ENCODE results near the gene WDFY4.

The WDFY4 gene

GRCh38 chr10:48802611-48803071 lies 118.0 kb downstream of the WDFY4 start:
- no peak for DNase-seq (ENCODE audit: low read depth)
- no peak overlapping the region for H3K4me3 ChIP-seq (ENCODE audit: low read length)
- TF ChIP-seq, protein P1, sequence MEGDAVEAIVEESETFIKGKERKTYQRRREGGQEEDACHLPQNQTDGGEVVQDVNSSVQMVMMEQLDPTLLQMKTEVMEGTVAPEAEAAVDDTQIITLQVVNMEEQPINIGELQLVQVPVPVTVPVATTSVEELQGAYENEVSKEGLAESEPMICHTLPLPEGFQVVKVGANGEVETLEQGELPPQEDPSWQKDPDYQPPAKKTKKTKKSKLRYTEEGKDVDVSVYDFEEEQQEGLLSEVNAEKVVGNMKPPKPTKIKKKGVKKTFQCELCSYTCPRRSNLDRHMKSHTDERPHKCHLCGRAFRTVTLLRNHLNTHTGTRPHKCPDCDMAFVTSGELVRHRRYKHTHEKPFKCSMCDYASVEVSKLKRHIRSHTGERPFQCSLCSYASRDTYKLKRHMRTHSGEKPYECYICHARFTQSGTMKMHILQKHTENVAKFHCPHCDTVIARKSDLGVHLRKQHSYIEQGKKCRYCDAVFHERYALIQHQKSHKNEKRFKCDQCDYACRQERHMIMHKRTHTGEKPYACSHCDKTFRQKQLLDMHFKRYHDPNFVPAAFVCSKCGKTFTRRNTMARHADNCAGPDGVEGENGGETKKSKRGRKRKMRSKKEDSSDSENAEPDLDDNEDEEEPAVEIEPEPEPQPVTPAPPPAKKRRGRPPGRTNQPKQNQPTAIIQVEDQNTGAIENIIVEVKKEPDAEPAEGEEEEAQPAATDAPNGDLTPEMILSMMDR (conservative IDR thresholded peaks at IDR 0.05; ENCODE audit: low read depth, low read length) = no peak

GRCh38 chr10:48803801-48804584 lies 119.3 kb downstream of the WDFY4 start:
- no peak overlapping the region for H3K4me3 ChIP-seq (ENCODE audit: low read length)
- no peak for DNase-seq (ENCODE audit: low read depth)
- TF ChIP-seq, protein P1 (conservative IDR thresholded peaks at IDR 0.05; ENCODE audit: low read depth, low read length) = no peak

GRCh38 chr10:48804740-48805182 lies 120.1 kb downstream of the WDFY4 start:
- no peak overlapping the region for H3K4me3 ChIP-seq (ENCODE audit: low read length)
- no peak for DNase-seq (ENCODE audit: low read depth)
- TF ChIP-seq, protein P1 (conservative IDR thresholded peaks at IDR 0.05; ENCODE audit: low read depth, low read length) = no peak

DNA sequence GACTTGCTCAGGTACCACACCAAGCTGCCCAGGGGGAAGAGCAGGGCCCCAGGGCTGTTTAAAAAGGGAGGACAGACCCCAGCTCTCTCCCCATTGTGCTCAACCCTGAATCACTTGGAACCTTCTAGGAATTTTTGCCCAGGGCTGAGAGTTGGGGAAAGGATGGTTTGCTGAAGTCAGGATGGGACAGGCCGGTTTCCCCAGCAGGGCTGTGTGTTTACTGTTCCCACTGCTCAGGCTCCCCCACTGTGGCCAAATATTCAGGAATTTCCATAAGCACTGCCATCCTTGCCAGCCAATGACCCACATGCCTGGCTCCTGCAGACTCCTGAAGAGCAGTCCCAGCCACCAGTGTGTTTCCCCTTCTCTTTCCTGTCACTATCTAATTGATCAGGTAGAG lies 120.7 kb downstream of the WDFY4 start:
- DNase-seq (ENCODE audit: low read depth) = no peak
- TF ChIP-seq, protein P1 (conservative IDR thresholded peaks at IDR 0.05; ENCODE audit: low read depth, low read length) = no peak
- no peak overlapping the region for H3K4me3 ChIP-seq (ENCODE audit: low read length)

- no peak for DNase-seq (ENCODE audit: low read depth)
- no peak overlapping the region for H3K4me3 ChIP-seq (ENCODE audit: low read length)
- TF ChIP-seq, protein P1 (conservative IDR thresholded peaks at IDR 0.05; ENCODE audit: low read depth, low read length) = no peak
Measured at GRCh38 chr10:48805848-48806247, 121.2 kb downstream of the WDFY4 start.

DNA sequence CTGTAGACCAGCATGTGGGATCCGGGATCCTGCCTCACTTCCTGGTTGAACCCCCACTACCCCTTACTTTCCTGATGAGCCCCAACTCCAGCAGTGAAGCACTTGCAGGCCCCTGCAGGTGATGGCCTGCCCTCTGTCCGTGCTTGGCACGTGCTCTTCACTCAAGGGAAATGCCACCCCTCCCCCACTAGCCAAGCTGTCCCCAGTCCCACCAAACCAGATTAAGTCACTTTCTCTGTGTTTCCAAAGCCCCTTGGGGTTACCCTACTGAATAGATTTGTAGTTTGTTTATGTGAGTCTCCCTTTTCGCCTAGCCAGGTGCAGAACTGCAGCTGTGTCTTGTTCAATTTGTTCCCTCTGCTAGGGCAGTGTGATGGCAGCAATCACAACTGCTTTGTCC lies 121.7 kb downstream of the WDFY4 start:
- TF ChIP-seq, protein P1 (conservative IDR thresholded peaks at IDR 0.05; ENCODE audit: low read depth, low read length) = no peak
- DNase-seq (ENCODE audit: low read depth) = no peak
- H3K4me3 ChIP-seq (ENCODE audit: low read length) = no peak overlapping the region

Measured in retinal pigment epithelial cell (primary cell).